GM21367 (cell line): Measurements from ENCODE around the gene MICALL2.

Experiments
- ATAC-seq: cut with Tn5 transposase; IDR thresholded peaks from one replicate; pipeline ENCODE4 v1.9.1; 2021; ENCODE audit not compliant: unreplicated experiment

Gene MICALL2

DNA sequence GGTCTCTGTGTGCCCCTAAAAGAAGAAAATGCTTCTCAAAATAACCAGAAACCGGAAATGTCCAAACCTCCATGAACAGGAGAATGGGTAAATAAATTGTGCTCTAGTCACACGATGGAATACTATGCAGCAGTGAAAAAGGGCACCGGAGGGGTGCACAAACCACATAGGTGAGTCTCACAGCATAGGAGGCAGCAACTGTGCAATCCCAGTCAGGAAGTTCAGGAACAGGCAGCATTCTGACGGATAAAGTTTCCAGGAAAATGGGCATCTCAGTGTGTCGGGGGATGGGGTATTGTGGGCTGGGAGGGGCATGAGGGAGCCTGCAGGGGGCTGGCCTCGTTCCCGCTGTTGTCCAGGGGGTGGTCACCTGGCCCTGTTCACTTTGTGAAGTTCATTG is 63.1 kb downstream of the MICALL2 start:
- no peak for ATAC-seq

DNA sequence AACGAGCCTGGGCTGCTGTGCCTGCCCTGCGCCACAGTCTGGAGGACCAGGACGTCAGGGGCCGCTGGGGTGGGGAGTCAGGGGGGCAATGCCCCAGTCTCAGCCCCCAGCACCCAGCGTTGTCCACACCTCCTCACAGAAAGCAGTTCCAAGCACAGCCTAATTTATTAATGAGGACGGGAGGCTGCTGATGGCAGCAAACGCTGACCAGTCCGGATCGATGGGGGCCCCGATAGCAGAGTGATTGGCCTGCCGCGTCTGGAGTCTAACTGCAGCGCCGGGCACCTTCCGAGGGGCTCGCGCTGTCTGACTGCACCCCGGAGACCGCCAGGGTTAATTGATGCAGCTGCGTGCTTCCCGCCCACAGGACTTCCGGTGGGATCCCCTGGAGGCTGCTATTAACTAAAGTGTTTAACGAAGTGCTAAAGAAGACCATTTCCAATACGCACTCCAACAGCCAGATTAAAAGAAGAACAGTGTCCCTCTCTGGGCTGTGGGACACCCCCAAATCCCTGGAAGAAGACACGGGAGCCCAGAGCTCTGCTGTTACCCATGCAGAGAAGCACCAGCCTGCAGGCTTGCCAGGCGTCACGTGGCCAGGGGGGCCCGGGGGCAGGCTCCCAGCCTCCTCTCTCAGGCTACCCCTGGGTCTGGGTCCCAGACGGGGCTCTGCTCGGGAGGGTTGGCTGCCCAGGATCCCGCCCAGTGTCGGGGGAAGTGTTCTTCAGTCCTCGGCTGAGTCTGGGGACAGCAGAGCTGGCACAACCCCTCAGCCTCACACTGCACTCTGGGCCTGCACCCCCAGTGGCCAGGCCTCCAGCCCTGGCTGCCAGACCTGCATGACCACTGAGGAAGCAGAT is 63.8 kb downstream of the MICALL2 start:
- ATAC-seq = no peak

DNA sequence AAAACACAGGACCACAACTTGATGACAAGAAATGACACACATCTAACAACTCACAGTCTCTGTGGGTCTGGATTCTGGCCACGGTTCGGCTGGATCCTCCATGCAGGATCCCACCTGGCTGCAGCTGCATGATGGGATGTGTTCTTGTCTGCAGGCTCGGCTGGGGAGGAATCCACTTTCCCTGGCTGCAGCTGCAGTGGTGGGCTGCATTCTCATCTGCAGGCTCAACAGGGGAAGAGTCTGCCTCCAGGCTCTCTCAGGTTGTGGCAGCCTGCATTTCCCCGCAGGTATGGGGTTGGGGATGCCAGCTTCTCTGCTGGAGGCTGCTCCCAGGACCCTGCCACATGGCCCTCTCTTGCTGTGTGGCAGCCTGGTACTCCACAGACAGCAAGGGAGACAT is 64.9 kb downstream of the MICALL2 start:
- no peak for ATAC-seq

DNA sequence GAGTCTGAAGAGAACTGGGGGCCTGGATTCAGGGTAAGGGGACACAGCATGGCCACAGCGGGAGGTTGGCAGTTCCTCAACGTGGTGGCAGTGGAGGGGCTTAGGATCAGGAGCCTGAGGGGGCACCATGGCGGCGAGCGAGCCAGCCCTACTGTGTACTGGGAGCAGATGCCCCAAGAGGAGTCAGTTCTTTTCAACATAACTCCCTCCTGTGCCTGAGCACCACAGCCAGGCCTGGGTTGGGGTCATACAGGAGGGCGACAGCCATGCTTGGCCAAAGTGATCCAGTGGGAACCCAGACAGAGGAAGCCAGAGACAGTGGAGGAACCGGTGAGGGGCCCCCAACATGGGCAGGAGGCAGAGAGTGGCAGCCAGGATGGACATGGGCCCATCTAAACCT is 65.8 kb downstream of the MICALL2 start:
- no peak for ATAC-seq

DNA sequence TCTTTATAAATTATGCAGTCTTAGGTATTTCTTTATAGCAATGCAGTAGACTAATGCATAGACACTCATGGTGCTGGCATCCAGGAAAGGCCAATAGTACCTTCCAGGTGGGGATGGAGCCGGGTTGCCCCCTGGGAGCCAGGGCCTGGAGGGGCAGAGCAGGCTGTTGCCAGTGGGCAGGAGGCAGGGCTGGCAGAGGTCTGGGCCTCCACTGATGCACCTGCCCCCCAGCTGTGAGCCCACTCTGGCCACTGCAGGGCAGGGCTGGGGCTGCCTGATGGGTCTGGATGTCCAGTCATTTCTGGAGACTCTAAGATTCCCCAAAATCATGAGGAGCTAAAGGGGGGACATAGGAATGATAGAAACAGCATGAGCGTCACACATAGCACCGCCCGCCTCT is 66.7 kb downstream of the MICALL2 start:
- ATAC-seq = no peak

DNA sequence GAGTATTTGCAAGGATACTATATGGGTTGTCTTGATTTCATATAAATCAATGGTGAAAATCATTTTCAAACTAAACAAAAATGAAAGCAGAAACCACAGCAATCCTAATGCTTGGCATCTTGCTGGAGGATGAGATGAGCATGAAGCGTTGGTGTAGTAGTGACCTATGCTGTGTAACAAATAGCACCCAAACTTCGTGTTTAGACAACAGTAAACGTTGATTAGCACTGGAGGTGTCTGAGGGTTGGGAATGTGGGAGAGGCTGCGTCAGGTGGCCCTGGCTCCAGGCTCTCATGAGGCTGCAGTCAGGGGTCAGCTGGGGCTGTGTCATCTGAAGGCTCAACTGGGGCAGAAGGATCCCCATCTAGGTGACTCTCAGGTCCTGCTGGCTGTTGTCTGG is 67.8 kb downstream of the MICALL2 start:
- ATAC-seq = no peak

- ATAC-seq = no peak
Measured at GRCh38 chr7:1388703-1389335, 70.5 kb downstream of the MICALL2 start.

DNA sequence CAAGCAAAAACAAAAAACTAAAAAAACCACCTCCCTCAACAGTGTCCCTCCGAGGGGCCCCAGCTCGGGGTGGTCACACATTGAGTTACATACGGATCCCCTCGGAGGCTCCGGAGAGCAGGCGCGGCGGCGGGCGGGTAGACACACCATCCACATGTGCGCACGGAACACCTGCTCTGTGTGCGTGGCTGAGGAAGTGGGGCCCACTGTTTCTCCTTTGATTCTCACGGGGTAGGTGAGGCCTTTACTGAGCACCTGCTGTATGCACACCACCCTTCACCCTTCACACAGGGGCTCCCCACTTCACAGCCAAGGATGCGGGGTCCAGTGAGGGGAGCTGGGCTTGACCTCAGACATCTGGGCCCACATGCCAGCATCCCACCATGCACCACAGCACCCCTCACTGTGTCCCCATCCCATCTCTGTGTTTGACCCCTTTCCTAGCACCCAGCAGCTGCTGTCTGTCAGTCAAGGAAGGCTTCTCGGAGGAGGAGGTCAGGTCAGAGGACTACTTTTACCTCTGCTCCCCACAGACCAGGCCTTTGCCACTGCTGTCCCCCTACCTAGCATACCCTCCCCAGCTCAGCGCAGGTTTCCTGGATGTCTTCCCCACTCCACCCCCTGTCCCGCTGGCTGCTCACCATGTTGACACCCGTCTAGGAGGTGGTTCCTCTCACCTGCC is 71.1 kb downstream of the MICALL2 start:
- no peak for ATAC-seq

DNA sequence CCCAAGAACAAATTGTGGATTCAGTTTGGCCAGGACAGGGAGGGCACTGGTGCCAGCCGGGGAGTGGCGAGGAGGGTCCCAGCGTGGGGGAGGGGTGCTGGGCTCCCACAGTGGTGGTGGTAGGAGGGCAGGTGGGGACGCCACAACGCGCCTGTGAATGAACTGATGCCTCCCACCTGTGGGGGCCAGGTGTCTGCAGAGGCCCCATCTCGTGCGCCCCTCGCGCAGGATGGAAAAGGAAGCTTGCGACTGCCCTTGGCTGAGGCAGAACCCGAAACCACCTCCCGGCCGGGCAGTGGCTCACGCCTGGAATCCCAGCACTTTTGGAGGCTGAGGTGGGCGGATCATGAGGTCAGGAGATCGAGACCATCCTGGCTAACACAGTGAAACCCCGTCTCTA is 72.0 kb downstream of the MICALL2 start:
- ATAC-seq = no peak

GRCh38 chr7:1386623-1387220 is 72.5 kb downstream of the MICALL2 start:
- ATAC-seq = no peak

DNA sequence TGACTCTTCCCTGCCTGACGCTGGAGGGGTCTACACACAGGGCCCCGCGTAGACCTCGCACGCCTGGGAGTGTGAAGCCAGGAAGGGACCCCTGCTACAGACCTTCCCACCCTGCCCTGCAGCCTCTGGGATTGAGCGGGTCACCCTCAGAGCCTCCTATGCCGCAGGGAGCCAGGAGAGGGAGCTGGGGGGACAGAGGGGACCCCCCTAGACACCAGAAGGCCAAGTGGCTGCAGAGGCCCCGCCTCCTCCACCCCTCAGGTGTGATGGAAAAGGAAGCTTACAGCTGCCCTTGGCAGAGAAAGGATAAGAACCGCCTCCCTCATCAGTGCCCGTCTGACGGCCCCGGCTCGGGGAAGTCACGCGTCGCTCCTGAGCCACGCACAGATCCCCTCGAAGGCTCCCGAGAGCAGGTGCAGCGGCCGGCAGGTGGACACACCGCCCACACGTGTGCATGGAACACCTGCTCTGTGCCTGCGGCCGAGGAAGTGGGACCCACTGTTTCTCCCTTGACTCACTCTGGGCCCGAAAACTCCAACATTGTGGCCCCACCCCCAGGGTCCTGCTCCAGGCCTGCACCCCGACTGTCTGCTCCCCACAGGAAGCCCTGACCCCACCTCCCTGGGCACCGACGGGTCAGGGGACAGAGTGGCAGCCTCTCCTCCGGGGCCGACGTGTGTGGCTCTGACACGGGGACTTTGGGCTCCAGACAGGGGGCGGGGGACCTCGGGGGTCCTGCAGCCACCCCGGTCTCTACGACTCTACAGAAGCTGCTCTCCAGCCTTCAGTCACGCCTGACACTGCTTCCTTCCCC is 73.3 kb downstream of the MICALL2 start:
- ATAC-seq = no peak

DNA sequence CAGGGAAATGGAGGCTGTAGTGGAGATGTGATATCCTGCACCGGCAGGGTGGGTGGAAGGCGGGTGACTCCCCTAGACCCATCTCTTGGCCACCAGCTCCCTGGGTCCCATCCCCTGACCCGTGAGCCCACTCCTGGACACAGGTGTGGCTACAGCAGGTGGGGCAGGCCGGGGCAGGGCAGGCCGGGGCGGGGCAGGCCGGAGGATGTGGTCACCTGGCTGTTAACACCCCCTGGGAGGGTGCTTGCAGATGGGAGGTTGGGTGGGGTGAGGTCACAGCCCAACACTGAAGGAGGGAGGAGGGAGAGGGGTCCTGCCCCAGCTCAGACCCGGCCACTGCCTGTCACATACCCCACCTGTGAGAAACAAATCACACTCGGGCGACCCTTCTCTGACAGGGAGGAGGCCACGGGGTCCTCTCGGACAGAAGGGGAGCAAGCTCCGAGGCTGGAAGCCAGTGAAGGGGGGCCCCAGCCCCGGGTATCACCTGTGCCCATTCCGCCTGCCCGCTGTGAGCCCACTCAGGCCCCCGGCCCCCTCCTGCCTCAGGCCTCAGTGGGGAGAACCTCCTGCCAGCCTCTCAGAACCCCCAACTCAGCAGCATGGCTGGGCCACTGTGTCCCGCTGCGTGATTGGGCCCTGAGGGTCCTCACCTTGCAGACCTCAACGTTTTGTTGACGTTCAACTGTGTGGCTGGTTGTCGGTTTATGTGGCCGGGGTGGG is 74.0 kb downstream of the MICALL2 start:
- ATAC-seq = no peak
